Measurements from ENCODE around the gene NUP214.

NUP214 gene

GRCh38 chr9:131254626-131255025, 129.2 kb downstream of the NUP214 start:
- H3K79me2 ChIP-seq (ENCODE audit: control insufficient read depth, low read length) = peaks cover 9% of the 10 kb centered on the region
- TF ChIP-seq CTCF (IDR thresholded peaks at IDR 0.05; ENCODE audit: low read depth, low read length, poor library complexity, severe bottlenecking) (no peak), EZH2phosphoT487 (IDR thresholded peaks at IDR 0.05; ENCODE audit: borderline replicate concordance, low read length) (no peak)
- H4K20me1 ChIP-seq (ENCODE audit: control insufficient read depth, insufficient read depth, low read depth, low read length) = no peaks in the 10 kb centered on the region
- no peaks in the 10 kb centered on the region for H3K9me3 ChIP-seq (ENCODE audit: control insufficient read depth, insufficient read depth, low read length)
- H3K27ac ChIP-seq (ENCODE audit: low read depth, low read length) = peak overlapping the region; percentile 91
- H3F3A ChIP-seq (ENCODE audit: control insufficient read depth, insufficient read depth) = peaks cover 25% of the 10 kb centered on the region
- H3K27me3 ChIP-seq (ENCODE audit: control insufficient read depth, low read length) = no peaks in the 10 kb centered on the region
- no peaks in the 10 kb centered on the region for H3K9me2 ChIP-seq (replicated peaks; ENCODE audit: control insufficient read depth, low read length)
- peak overlapping the region; percentile 83 for H3K4me2 ChIP-seq (ENCODE audit: low read length)
- H3K4me3 ChIP-seq (ENCODE audit: low read length) = peak overlapping the region; percentile 66
- H3K36me3 ChIP-seq (ENCODE audit: control insufficient read depth, low read length) = peaks cover 18% of the 10 kb centered on the region
- peaks cover 62% of the 10 kb centered on the region for H3K4me1 ChIP-seq (ENCODE audit: control insufficient read depth, low read length)

- no peaks in the 10 kb centered on the region for H3K27me3 ChIP-seq (ENCODE audit: control insufficient read depth, low read length)
- peaks cover 12% of the 10 kb centered on the region for H3K79me2 ChIP-seq (ENCODE audit: control insufficient read depth, low read length)
- H3K27ac ChIP-seq (ENCODE audit: low read depth, low read length) = peak overlapping the region; percentile 91
- H3K9me3 ChIP-seq (ENCODE audit: control insufficient read depth, insufficient read depth, low read length) = no peaks in the 10 kb centered on the region
- no peak for TF ChIP-seq EZH2phosphoT487 (IDR thresholded peaks at IDR 0.05; ENCODE audit: borderline replicate concordance, low read length)
- no peak for TF ChIP-seq CTCF (IDR thresholded peaks at IDR 0.05; ENCODE audit: low read depth, low read length, poor library complexity, severe bottlenecking)
- H3K36me3 ChIP-seq (ENCODE audit: control insufficient read depth, low read length) = peaks cover 26% of the 10 kb centered on the region
- H3K4me2 ChIP-seq (ENCODE audit: low read length) = peak overlapping the region; percentile 83
- peaks cover 25% of the 10 kb centered on the region for H3F3A ChIP-seq (ENCODE audit: control insufficient read depth, insufficient read depth)
- H4K20me1 ChIP-seq (ENCODE audit: control insufficient read depth, insufficient read depth, low read depth, low read length) = no peaks in the 10 kb centered on the region
- peaks cover 62% of the 10 kb centered on the region for H3K4me1 ChIP-seq (ENCODE audit: control insufficient read depth, low read length)
- H3K4me3 ChIP-seq (ENCODE audit: low read length) = peak overlapping the region; percentile 66
- H3K9me2 ChIP-seq (replicated peaks; ENCODE audit: control insufficient read depth, low read length) = no peaks in the 10 kb centered on the region
Observed at GRCh38 chr9:131255676-131256197, 130.4 kb downstream of the NUP214 start.

GRCh38 chr9:131257266-131258025, 132.1 kb downstream of the NUP214 start:
- no peaks in the 10 kb centered on the region for H3K27me3 ChIP-seq (ENCODE audit: control insufficient read depth, low read length)
- H3K4me3 ChIP-seq (ENCODE audit: low read length) = no peak overlapping the region
- peak overlapping the region; percentile 83; the same call in 1 of the 2 replicates for H3K4me2 ChIP-seq (ENCODE audit: low read length)
- H3K36me3 ChIP-seq (ENCODE audit: control insufficient read depth, low read length) = peaks cover 41% of the 10 kb centered on the region
- H3K4me1 ChIP-seq (ENCODE audit: control insufficient read depth, low read length) = peaks cover 58% of the 10 kb centered on the region
- peaks cover 25% of the 10 kb centered on the region for H3F3A ChIP-seq (ENCODE audit: control insufficient read depth, insufficient read depth)
- H3K9me3 ChIP-seq (ENCODE audit: control insufficient read depth, insufficient read depth, low read length) = no peaks in the 10 kb centered on the region
- no peaks in the 10 kb centered on the region for H3K9me2 ChIP-seq (replicated peaks; ENCODE audit: control insufficient read depth, low read length)
- H3K27ac ChIP-seq (ENCODE audit: low read depth, low read length) = peak overlapping the region; percentile 91
- no peak for TF ChIP-seq CTCF (IDR thresholded peaks at IDR 0.05; ENCODE audit: low read depth, low read length, poor library complexity, severe bottlenecking)
- TF ChIP-seq EZH2phosphoT487 (IDR thresholded peaks at IDR 0.05; ENCODE audit: borderline replicate concordance, low read length) = no peak
- H4K20me1 ChIP-seq (ENCODE audit: control insufficient read depth, insufficient read depth, low read depth, low read length) = no peaks in the 10 kb centered on the region
- H3K79me2 ChIP-seq (ENCODE audit: control insufficient read depth, low read length) = peaks cover 27% of the 10 kb centered on the region
